Cerebellar nuclear complex (tissue), 1 donor: ENCODE results near the gene KRT23.
A peak's percentile ranks its signal among the peaks of the same experiment; 100 is the strongest.

ENCODE experiments used
- DNase-seq, 2 experiments: peaks; one replicate each; lab custom pipeline; 2025; lab: John Stamatoyannopoulos, UW

KRT23 gene

GRCh38 chr17:40937384-40937819 lies at the start of gene KRT23:
Gene KRT23 (minus strand): TSS chr17:40937646. CDS start chr17:40936603, 1,043 bp downstream.
- DNase-seq = no peak

GRCh38 chr17:40986920-40987319 lies 49.5 kb upstream of the KRT23 start:
- no peak for DNase-seq

GRCh38 chr17:40984226-40984625 lies 46.8 kb upstream of the KRT23 start, which contains the start of gene KRT40:
Gene KRT40 (minus strand): TSS chr17:40984326. CDS start chr17:40984273, 53 bp downstream.
- DNase-seq = no peak

GRCh38 chr17:40981115-40981514 lies 43.7 kb upstream of the KRT23 start:
- DNase-seq = no peak

GRCh38 chr17:40980596-40980995 lies 43.1 kb upstream of the KRT23 start:
- DNase-seq = peak in 1 of 2 experiments; percentile 1

- DNase-seq = no peak
Measured at GRCh38 chr17:40980117-40980516, 42.7 kb upstream of the KRT23 start.

GRCh38 chr17:40978575-40979151 lies 41.2 kb upstream of the KRT23 start:
- DNase-seq = no peak

GRCh38 chr17:40975516-40975915 lies 38.1 kb upstream of the KRT23 start:
- DNase-seq = no peak

- DNase-seq = no peak
Measured at GRCh38 chr17:40974366-40974765, 36.9 kb upstream of the KRT23 start.

- no peak for DNase-seq
Measured at GRCh38 chr17:40967582-40967981, 30.1 kb upstream of the KRT23 start.

GRCh38 chr17:40966848-40967247 lies 29.4 kb upstream of the KRT23 start, which contains the start of gene KRT39:
Gene KRT39 (minus strand): TSS chr17:40966948. CDS start chr17:40966856, 92 bp downstream.
- no peak for DNase-seq

GRCh38 chr17:40963838-40964237 lies 26.4 kb upstream of the KRT23 start:
- DNase-seq = no peak

GRCh38 chr17:40962059-40962561 lies 24.7 kb upstream of the KRT23 start:
- DNase-seq = no peak

GRCh38 chr17:40961591-40961990 lies 24.1 kb upstream of the KRT23 start:
- no peak for DNase-seq

GRCh38 chr17:40960144-40960543 lies 22.7 kb upstream of the KRT23 start:
- DNase-seq = no peak

GRCh38 chr17:40958086-40958953 lies 20.9 kb upstream of the KRT23 start:
- no peak for DNase-seq

GRCh38 chr17:40956401-40957254 lies 19.2 kb upstream of the KRT23 start:
- DNase-seq = no peak

GRCh38 chr17:40953881-40954280 lies 16.4 kb upstream of the KRT23 start:
- DNase-seq = no peak

- DNase-seq = no peak
Measured at GRCh38 chr17:40952661-40953060, 15.2 kb upstream of the KRT23 start.

GRCh38 chr17:40952154-40952553 lies 14.7 kb upstream of the KRT23 start:
- no peak for DNase-seq

GRCh38 chr17:40951011-40951622 lies 13.7 kb upstream of the KRT23 start:
- no peak for DNase-seq

GRCh38 chr17:40950176-40950575 lies 12.7 kb upstream of the KRT23 start:
- DNase-seq = no peak
